Subcutaneous adipose tissue (tissue), 4 donors: ENCODE data around the gene CCDC174. TPM values are rescaled to one million over a fixed set of nuclear protein-coding genes. Genes with fewer than 3 reads are reported as not detected.

Experiments
- total RNA-seq, 4 donors: library from RNA; depleted of rRNA; stranded (reverse); fragments of >200 nt; gene quantifications; one replicate each; pipeline ENCODE4 v1.1.0, GENCODE V29; 2016
- TF ChIP-seq, protein P1 (sequence below): fragments of 450-650 bp; IDR thresholded peaks from one replicate; pipeline ENCODE4 v1.5.1; 2016; ENCODE audit warnings: low read depth, mild to moderate bottlenecking, control low read depth, antibody characterized with exemption, moderate library complexity

CCDC174 gene
- total RNA-seq, 4 donors from 2014 or later, result 16.0 to 36.1 (median 18.9) TPM

DNA sequence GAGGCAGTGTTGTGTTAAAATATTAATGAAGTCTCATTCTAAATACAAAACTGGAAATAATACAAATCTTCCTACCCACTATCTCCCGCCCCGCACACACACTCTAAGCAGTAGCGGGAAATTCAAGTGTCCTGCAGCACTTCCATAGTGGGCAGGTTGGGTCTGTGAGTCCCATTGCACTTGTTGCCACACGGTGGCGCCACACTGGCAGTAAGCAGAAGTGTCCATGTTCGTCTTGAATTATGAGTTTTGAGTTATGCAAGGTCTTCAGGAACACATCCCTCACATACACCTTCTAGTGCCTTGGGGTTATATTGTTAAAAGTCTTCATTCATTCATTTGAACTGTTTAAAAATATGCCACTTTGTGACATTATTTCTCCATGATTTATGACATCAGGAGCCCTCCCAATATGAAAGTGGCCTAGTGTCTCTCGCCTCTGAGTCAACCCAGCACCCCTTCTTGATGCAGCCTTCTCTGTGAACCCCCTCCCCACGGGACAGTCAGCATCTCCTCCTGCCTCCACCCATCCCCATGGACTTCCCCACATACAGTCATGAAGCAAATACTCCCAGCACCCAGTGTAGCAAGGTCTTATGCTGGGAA lies 17.6 kb upstream of the CCDC174 start:
- TF ChIP-seq, protein P1, sequence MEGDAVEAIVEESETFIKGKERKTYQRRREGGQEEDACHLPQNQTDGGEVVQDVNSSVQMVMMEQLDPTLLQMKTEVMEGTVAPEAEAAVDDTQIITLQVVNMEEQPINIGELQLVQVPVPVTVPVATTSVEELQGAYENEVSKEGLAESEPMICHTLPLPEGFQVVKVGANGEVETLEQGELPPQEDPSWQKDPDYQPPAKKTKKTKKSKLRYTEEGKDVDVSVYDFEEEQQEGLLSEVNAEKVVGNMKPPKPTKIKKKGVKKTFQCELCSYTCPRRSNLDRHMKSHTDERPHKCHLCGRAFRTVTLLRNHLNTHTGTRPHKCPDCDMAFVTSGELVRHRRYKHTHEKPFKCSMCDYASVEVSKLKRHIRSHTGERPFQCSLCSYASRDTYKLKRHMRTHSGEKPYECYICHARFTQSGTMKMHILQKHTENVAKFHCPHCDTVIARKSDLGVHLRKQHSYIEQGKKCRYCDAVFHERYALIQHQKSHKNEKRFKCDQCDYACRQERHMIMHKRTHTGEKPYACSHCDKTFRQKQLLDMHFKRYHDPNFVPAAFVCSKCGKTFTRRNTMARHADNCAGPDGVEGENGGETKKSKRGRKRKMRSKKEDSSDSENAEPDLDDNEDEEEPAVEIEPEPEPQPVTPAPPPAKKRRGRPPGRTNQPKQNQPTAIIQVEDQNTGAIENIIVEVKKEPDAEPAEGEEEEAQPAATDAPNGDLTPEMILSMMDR, result no peak

DNA sequence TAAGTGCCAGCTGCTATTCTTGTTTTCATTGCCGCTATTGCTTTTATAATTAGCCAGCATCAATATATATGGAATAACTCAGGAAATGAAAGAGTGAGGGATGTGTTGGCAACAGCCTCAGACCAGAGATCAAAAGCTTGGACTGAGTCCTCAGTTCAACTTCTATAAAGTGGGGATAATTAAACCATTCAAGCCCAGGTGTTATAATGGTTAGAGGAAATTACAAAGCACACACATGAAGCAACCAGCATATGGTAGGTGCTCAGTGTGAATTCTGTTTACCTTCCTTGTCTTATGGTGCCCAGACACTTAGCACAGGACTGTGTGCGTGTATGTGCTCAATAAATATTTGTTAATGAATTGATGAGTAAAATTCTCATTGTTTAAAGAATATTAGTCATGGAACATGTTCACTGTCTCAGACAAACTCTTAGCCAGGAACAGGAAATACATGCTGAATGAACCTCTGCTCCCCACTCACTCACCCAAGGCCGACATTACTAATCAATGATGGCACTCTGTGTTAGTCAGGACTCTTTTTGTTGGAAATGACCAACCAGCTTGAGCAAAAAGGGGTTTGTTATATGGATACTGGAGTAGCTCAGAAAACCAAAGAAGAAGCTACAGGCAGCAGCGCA lies 16.7 kb upstream of the CCDC174 start:
- TF ChIP-seq, protein P1, result no peak

DNA sequence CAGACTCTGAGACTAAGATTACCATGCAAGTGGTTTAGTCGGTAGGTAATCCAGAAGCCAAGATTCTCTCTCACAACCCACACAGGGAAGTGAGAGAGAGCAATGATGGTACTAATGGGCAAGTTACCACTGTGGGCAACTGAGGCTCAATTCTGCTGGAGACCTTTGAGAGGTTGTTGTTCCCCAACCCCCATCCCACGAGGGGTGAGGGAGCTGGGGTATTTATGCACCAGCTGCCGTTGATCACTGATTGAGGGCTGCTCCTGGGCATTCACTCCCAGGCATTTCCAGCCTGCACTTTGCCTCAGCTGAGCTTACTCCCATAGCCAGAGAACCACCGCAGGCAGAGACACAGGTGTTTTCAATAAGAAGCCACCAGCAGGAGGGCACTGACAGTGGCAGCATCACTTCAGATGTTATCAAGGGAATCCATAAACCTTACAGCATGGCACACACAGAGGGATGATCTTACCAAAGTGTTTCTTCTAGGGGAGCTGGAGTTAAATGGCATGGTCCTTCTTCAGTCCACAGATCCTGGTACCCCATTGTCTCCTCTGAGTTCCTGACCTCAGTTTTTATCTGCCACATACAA lies 15.0 kb upstream of the CCDC174 start:
- TF ChIP-seq, protein P1, result no peak

DNA sequence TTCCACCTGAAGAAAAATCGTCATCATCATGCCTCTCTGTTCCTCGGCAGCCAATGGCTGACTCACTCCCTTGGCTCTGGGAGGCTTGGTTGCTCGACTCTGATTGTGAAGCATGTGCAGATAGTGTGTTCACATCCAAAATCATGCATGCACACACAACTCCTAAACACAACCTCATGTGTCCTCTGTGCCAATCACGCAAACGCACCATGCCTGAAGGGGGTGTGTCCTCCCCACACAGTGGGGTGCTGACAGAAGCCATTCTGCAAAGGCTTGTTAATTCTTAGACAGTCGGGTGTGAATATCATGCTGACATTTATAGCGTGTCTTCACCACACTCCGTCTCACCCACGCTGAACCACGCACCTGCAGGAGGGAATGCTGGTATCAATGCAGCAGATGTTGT lies 11.4 kb upstream of the CCDC174 start:
- TF ChIP-seq, protein P1, result no peak

DNA sequence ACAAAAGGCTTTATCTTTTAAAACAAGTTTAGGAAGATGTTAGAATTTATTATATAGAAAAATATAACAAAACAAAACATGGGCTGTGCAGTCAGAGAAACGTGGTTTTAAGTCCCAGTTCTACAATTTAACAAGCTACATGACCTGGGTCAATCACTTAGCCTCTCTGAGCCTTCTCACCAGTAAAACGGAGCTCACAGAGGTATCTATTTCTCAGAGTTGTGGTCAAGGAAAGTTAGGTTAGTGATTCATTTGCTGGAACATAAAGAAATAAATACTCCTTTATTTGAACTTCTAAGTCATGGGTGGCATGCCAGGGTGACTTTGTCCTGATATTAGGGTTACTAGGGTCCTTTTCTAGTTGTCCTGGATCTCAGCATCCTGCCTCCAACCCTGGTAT lies 10.8 kb upstream of the CCDC174 start:
- TF ChIP-seq, protein P1, result no peak

DNA sequence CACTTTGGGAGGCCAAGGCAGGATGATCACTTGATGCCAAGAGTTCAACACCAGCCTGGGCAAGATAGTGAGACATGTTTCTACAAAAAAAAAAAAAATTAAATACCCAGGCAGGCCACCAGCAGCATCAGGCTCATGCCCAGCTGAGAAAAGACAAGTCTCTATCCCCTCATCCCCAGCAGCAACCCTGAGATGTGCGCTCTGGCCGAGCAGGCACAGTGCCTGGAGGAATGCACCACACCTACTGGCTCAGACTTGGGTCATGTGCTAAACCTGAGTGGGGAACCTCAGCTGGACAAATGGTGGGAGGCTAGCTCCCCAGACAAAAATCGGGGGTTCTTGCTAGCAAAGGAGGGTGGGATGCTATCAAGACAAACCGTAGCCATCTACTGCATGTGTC lies 10.2 kb upstream of the CCDC174 start:
- TF ChIP-seq, protein P1, result no peak

DNA sequence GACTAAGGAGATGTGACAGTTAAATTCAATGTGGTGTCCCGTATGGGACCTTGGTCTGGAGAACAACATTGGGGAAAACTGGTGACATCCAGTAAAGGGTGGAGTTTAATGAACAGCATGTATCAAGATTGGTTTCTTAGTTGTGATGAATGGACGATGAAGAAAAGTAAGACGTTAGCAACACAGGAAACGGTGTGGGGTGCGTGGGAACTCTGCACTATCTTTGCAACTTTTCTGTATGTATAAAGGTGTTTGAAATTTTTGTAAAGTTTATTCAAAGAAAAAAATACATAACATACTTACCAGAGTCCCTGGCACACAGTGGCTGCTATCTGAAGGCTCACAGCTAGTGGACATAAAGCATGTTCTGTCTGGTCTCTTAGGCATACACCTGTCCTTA lies 6.1 kb upstream of the CCDC174 start:
- TF ChIP-seq, protein P1, result no peak
